H1 (cell line): ENCODE data around the gene CC2D1A. TPM values are rescaled to one million over a fixed set of nuclear protein-coding genes. Genes with fewer than 3 reads are reported as not detected.

Source experiments
- CTCF ChIA-PET: fragments of 300-600 bp; sonication (Branson Sonifier 250); formaldehyde crosslinking; loops from one replicate; lab custom pipeline; 2021; ENCODE audit not compliant: partially characterized antibody; lab: Charles Lee
- POLR2A ChIA-PET: fragments of 300-600 bp; sonication (Branson Sonifier 250); formaldehyde crosslinking; loops from one replicate; lab custom pipeline; 2021; ENCODE audit warnings: inconsistent platforms; ENCODE audit not compliant: partially characterized antibody; lab: Charles Lee
- DNase-seq, 2 experiments: peaks; one replicate each; pipeline versions ENCODE4 v3.0.0 to v3.0.0-alpha.2; 2010 to 2022; ENCODE audit warnings: low spot score in 2 of 2, low read depth in 1 of 2, mixed read lengths in 1 of 2
- FAIRE-seq: peaks from 2 replicates; lab custom pipeline; 2011; peaks lifted over from hg19 to GRCh38; lab: Jason Lieb, UNC
- H2AFZ ChIP-seq: 2 replicates; pipeline ENCODE4 v1.8.1; 2012; ENCODE audit warnings: low read length, inconsistent platforms
- H2AK5ac ChIP-seq: 2 replicates; pipeline ENCODE4 v1.6.1; 2013; ENCODE audit warnings: low read depth, low read length
- H2BK120ac ChIP-seq: replicated peaks from 2 replicates; pipeline ENCODE3; 2013; ENCODE audit warnings: low read depth, low read length, inconsistent platforms
- H2BK12ac ChIP-seq: 2 replicates; pipeline ENCODE4 v1.6.1; 2013; ENCODE audit warnings: low read depth, low read length
- H2BK15ac ChIP-seq: 2 replicates; pipeline ENCODE4 v1.6.1; 2013; ENCODE audit warnings: low read length
- H2BK20ac ChIP-seq: 2 replicates; pipeline ENCODE4 v1.6.1; 2013; ENCODE audit warnings: low read length
- H2BK5ac ChIP-seq: 2 replicates; pipeline ENCODE4 v1.6.1; 2013; ENCODE audit warnings: low read depth, low read length
- H3K14ac ChIP-seq: 2 replicates; pipeline ENCODE4 v1.6.1; 2013; ENCODE audit warnings: inconsistent platforms; ENCODE audit not compliant: insufficient read length
- H3K18ac ChIP-seq: 2 replicates; pipeline ENCODE4 v1.6.1; 2013; ENCODE audit warnings: low read length; ENCODE audit errors: extremely low read depth
- H3K23ac ChIP-seq: 2 replicates; pipeline ENCODE4 v1.6.1; 2013; ENCODE audit warnings: inconsistent platforms; ENCODE audit not compliant: insufficient read length
- H3K23me2 ChIP-seq: 2 replicates; pipeline ENCODE4 v1.6.1; 2013; ENCODE audit warnings: low read depth, low read length
- H3K27ac ChIP-seq: 2 replicates; pipeline ENCODE4 v1.6.1; 2011; ENCODE audit warnings: low read depth, low read length, inconsistent platforms
- H3K27me3 ChIP-seq, 4 experiments: replicated peaks in 1 of 4; 1 replicate in 1 of 4; 2 replicates in 3 of 4; pipeline versions ENCODE4 v1.6.1 to v1.8.1; 2011 to 2013; ENCODE audit warnings: low read length in 3 of 4, mild to moderate bottlenecking in 3 of 4, inconsistent platforms in 2 of 4, mixed read lengths in 2 of 4, moderate library complexity in 1 of 4; ENCODE audit not compliant: control insufficient read depth in 3 of 4, insufficient read depth in 3 of 4; ENCODE audit errors: extremely low read depth in 1 of 4
- H3K36me3 ChIP-seq, 4 experiments: 2 replicates each; pipeline versions ENCODE4 v1.6.1 to v1.8.1; 2011 to 2013; ENCODE audit warnings: mild to moderate bottlenecking in 4 of 4, low read length in 3 of 4, moderate library complexity in 2 of 4, control low read depth in 1 of 4, inconsistent platforms in 1 of 4; ENCODE audit not compliant: insufficient read depth in 4 of 4, control insufficient read depth in 2 of 4
- H3K4ac ChIP-seq: replicated peaks from 2 replicates; pipeline ENCODE3; 2013; ENCODE audit warnings: low read length, low read depth, mixed read lengths, inconsistent platforms; ENCODE audit not compliant: insufficient read length
- H3K4me1 ChIP-seq, 4 experiments: replicated peaks in 1 of 4; 1 replicate in 1 of 4; 2 replicates in 3 of 4; pipeline versions ENCODE4 v1.6.1 to v1.8.1; 2011 to 2013; ENCODE audit warnings: low read length in 3 of 4, inconsistent platforms in 2 of 4, mixed read lengths in 1 of 4; ENCODE audit not compliant: insufficient read depth in 4 of 4, control insufficient read depth in 3 of 4
- H3K4me2 ChIP-seq, 2 experiments: 2 replicates each; pipeline versions ENCODE4 v1.6.1 to v1.8.1; 2011 to 2013; ENCODE audit warnings: low read depth in 2 of 2, low read length in 2 of 2, control low read depth in 1 of 2, inconsistent platforms in 1 of 2, mild to moderate bottlenecking in 1 of 2; ENCODE audit not compliant: insufficient read depth in 1 of 2
- H3K4me3 ChIP-seq, 4 experiments: fragments of 200-600, 300-600 bp in 1 of 4; sonication (generic), shearing (Covaris generic), sonication (Bioruptor Twin) in 1 of 4; 2 replicates each; pipeline versions ENCODE4 v1.5.1 to v1.8.1; 2011 to 2016; ENCODE audit warnings: low read length in 4 of 4, low read depth in 3 of 4, control low read depth in 2 of 4, inconsistent platforms in 2 of 4, mild to moderate bottlenecking in 2 of 4, mixed read lengths in 1 of 4, moderate library complexity in 1 of 4; ENCODE audit not compliant: insufficient read depth in 2 of 4; ENCODE audit errors: extremely low read depth in 1 of 4
- H3K56ac ChIP-seq: replicated peaks from 2 replicates; pipeline ENCODE3; 2013; ENCODE audit warnings: low read depth, mild to moderate bottlenecking, mixed read lengths, low read length, inconsistent platforms; ENCODE audit not compliant: insufficient read length
- H3K79me1 ChIP-seq: 2 replicates; pipeline ENCODE4 v1.6.1; 2013; ENCODE audit warnings: low read depth, low read length, control low read depth
- H3K79me2 ChIP-seq, 2 experiments: 2 replicates each; pipeline versions ENCODE4 v1.6.1 to v1.8.1; 2012 to 2013; ENCODE audit warnings: low read length in 2 of 2, mild to moderate bottlenecking in 2 of 2, inconsistent platforms in 1 of 2; ENCODE audit not compliant: insufficient read depth in 2 of 2, control insufficient read depth in 1 of 2
- H3K9ac ChIP-seq, 4 experiments: replicated peaks in 1 of 4; 1 replicate in 1 of 4; 2 replicates in 3 of 4; pipeline versions ENCODE4 v1.6.1 to v1.8.1; 2011 to 2013; ENCODE audit warnings: low read depth in 3 of 4, low read length in 3 of 4, control low read depth in 2 of 4, mild to moderate bottlenecking in 2 of 4, moderate library complexity in 2 of 4, inconsistent platforms in 1 of 4; ENCODE audit errors: extremely low read depth in 1 of 4
- H3K9me3 ChIP-seq, 2 experiments: 2 replicates each; pipeline versions ENCODE4 v1.6.1 to v1.8.1; 2012 to 2013; ENCODE audit warnings: mild to moderate bottlenecking in 2 of 2, moderate library complexity in 2 of 2, control low read depth in 1 of 2, inconsistent platforms in 1 of 2, low read depth in 1 of 2, low read length in 1 of 2, mixed read lengths in 1 of 2; ENCODE audit not compliant: insufficient read depth in 2 of 2
- H4K20me1 ChIP-seq, 2 experiments: replicated peaks in 1 of 2; 2 replicates each; pipeline versions ENCODE3 to v1.8.1; 2011 to 2013; ENCODE audit warnings: inconsistent platforms in 2 of 2, low read length in 2 of 2, mild to moderate bottlenecking in 1 of 2; ENCODE audit not compliant: insufficient read depth in 2 of 2, control insufficient read depth in 1 of 2
- H4K5ac ChIP-seq: 2 replicates; pipeline ENCODE4 v1.6.1; 2013; ENCODE audit warnings: low read length, low read depth, mixed read lengths, inconsistent platforms; ENCODE audit not compliant: insufficient read length
- H4K8ac ChIP-seq: 2 replicates; pipeline ENCODE4 v1.8.0; 2013; ENCODE audit warnings: mild to moderate bottlenecking, moderate library complexity, low read length, inconsistent platforms; ENCODE audit not compliant: insufficient read depth; ENCODE audit errors: extremely low read depth
- H4K91ac ChIP-seq: replicated peaks from 2 replicates; pipeline ENCODE3; 2013; ENCODE audit warnings: low read length, mixed read lengths, inconsistent platforms; ENCODE audit not compliant: insufficient read length
- CBX8 ChIP-seq: fragments of 300-800, 300-1000 bp; sonication (generic); IDR thresholded peaks from 2 replicates; pipeline ENCODE4 v1.7.1; 2016; ENCODE audit warnings: low read depth, low read length, borderline replicate concordance
- FOSL1 ChIP-seq: IDR thresholded peaks from 2 replicates; pipeline ENCODE4 v1.6.1; 2011; ENCODE audit warnings: mild to moderate bottlenecking, low read depth, low read length, moderate library complexity; ENCODE audit not compliant: insufficient read depth
- SAP30 ChIP-seq: fragments of 300-600 bp; sonication (generic); IDR thresholded peaks from 2 replicates; pipeline ENCODE4 v1.7.1; 2012; ENCODE audit warnings: low read length, moderate library complexity, mild to moderate bottlenecking, inconsistent platforms; ENCODE audit not compliant: insufficient read depth, insufficient replicate concordance
- WGBS, 2 experiments: shearing (Covaris generic) in 1 of 2; methylation state at CpG; one replicate each; pipeline versions ENCODE4 v1.1.6 to v1.1.7; 2013 to 2015; ENCODE audit warnings: low lambda C conversion rate in 2 of 2, mixed read lengths in 2 of 2, inconsistent platforms in 1 of 2, low coverage in 1 of 2, missing lambda C conversion rate in 1 of 2; ENCODE audit not compliant: insufficient replicate concordance in 2 of 2, insufficient coverage in 1 of 2, insufficient read length in 1 of 2; ENCODE audit errors: extremely low coverage in 1 of 2, missing lambda C conversion rate in 1 of 2; 5-methylcytosine and 5-hydroxymethylcytosine counted together
- polyA plus RNA-seq, 7 experiments: library from polyadenylated mRNA; depleted of rRNA in 3 of 7; stranded (reverse) in 5 of 7; unstranded in 2 of 7; fragments of >200 nt in 5 of 7; fragments of 200-250 nt in 2 of 7; gene quantifications; 1 replicate in 5 of 7; 2 replicates in 1 of 7; 4 replicates in 1 of 7; pipeline versions ENCODE4 v1.2.1 to v1.2.3, GENCODE V29; 2011 to 2013; ENCODE audit warnings: missing spikeins in 2 of 7, mixed read lengths in 2 of 7
- total RNA-seq: library from RNA; stranded (reverse); fragmentation: NEBNext Ultra II Directional; extraction: Animal tissue kit (Norgen Biotek cat#: 25700); gene quantifications from 2 replicates; pipeline ENCODE4 v1.2.1, GENCODE V29; 2021

CC2D1A gene
- total and polyA plus RNA-seq, 2 of the 8 experiments (the other 6 are each of a cell fraction or from before 2014, with no cell fraction given), result 12.5 to 33.0 TPM

DNA sequence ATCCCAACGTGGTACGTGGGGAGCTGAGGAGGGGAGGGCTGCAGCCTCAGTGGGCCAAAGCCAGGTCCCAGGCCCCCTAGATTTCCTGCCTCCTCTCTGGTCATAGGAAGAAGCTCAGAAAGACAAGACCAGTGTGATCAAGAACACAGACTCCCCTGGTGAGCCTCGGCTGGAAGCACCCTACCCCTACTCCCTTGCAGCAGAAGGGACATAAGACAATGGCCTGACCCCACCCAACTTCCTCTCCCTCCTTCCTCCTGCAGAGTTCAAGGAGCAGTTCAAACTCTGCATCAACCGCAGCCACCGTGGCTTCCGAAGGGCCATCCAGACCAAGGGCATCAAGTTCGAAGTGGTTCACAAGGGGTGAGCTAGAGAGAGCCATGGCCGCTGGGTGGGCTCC, 20.7 kb downstream of the CC2D1A start:
- Histone ChIP-seq H3K23me2 (no peaks in the 10 kb centered on the region), H2BK120ac (no peak overlapping the region), H3K4me1 (peaks cover 0 to 5% (median 0%) of the 10 kb centered on the region in 4 experiments; a peak in 2 of 7 replicates), H3K4ac (no peak overlapping the region), H3K27ac (no peak overlapping the region), H3K4me2 (no peak overlapping the region), H4K20me1 (no peaks in the 10 kb centered on the region), H4K8ac (no peak overlapping the region; the same call in 1 of the 2 replicates), H2BK12ac (no peak overlapping the region), H4K5ac (no peak overlapping the region), H3K79me1 (no peaks in the 10 kb centered on the region), H3K4me3 (no peak overlapping the region), H3K79me2 (no peaks in the 10 kb centered on the region), H2BK5ac (no peak overlapping the region), H2AK5ac (no peak overlapping the region), H2BK15ac (no peak overlapping the region), H3K9ac (no peak overlapping the region), H3K27me3 (no peaks in the 10 kb centered on the region), H4K91ac (no peak overlapping the region), H3K14ac (no peak overlapping the region), H3K56ac (no peak overlapping the region), H2BK20ac (no peak overlapping the region), H2AFZ (no peak overlapping the region), H3K23ac (no peak overlapping the region), H3K9me3 (no peaks in the 10 kb centered on the region), H3K18ac (no peak overlapping the region), H3K36me3 (peaks cover 4 to 38% (median 25%) of the 10 kb centered on the region in 4 experiments; a peak in 7 of 8 replicates)
- FAIRE-seq, result no peak
- DNase-seq, result no peak
- ChIA-PET CTCF (interaction anchor here (0.8 to 1.0 kb wide), 5 partner anchors 9 to 122 kb away, joined by 3 to 4 read pairs (median 3); no protein-coding TSS in a partner anchor), POLR2A (interaction anchor here (1.1 to 1.4 kb wide), 2 partner anchors 9 to 28 kb away, joined by 3 read pairs; no protein-coding TSS in a partner anchor)
- TF ChIP-seq SAP30 (no peak), FOSL1 (no peak), CBX8 (no peak)
- WGBS, 2 experiments, result 95% methylated on average over 8 of the region's 8 CpGs; no CpG with 5 or more reads in 1 of the 2 experiments
